ENCODE data around the gene TSPYL6.

Gene TSPYL6

GRCh38 chr2:54258166-54258565 lies 2.1 kb upstream of the TSPYL6 start:
- in situ Hi-C loops (cut with MboI; ENCODE audit: low sequenced_read_pairs): no loop called here

GRCh38 chr2:54255230-54256090 lies 569 bp downstream of the TSPYL6 start:
- in situ Hi-C loops (cut with MboI; ENCODE audit: low sequenced_read_pairs): no loop called here

DNA sequence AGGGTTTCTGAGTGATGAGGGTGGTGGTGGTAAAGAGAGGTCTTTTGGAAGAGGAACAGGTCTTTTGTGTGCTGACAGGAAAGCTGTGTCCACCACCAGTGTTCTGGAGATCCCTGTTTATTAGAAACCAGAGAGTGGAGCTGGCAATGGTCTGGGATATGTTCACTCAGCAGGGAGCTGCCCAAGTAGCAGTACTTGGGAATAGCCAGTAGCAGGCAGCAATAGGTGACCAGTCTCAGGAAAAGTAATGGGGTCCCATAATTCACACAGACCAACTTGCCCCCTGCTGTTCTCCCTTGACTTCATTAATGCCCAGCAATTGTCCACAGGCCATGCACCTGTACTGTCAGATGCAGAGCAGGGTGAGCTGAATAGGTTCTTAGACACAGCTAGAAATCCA lies 1.8 kb downstream of the TSPYL6 start:
- in situ Hi-C loops (cut with MboI; ENCODE audit: low sequenced_read_pairs): no loop called here

DNA sequence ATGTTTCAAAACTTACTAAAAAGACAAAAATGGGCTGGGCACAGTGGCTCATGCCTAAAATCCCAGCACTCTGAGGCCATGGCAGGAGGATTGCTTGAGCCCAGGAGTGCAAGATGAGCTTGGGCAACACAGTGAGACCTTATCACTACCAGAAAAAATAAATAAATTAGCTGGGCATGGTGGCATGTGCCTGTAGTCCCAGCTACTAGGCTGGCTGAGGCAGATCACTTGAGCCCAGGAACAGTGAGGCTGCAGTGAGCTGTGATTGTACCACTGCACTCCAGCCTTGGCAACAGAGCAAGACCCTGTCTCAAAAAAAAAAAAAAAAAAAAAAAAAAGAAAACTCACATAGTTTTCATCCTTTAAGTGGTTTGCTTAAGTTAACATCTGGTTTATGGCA lies 6.4 kb downstream of the TSPYL6 start:
- in situ Hi-C loops (cut with MboI; ENCODE audit: low sequenced_read_pairs): no loop called here

GRCh38 chr2:54247115-54247514 lies 8.9 kb downstream of the TSPYL6 start:
- in situ Hi-C loops (cut with MboI; ENCODE audit: low sequenced_read_pairs): no loop called here

- in situ Hi-C loops (cut with MboI; ENCODE audit: low sequenced_read_pairs): no loop called here
These were observed 15.2 kb downstream of the TSPYL6 start for GRCh38 chr2:54240515-54241469.

GRCh38 chr2:54239427-54239826 lies 16.6 kb downstream of the TSPYL6 start:
- in situ Hi-C loops (cut with MboI; ENCODE audit: low sequenced_read_pairs): no loop called here

- in situ Hi-C loops (cut with MboI; ENCODE audit: low sequenced_read_pairs): no loop called here
These were observed 18.6 kb downstream of the TSPYL6 start for GRCh38 chr2:54237428-54237827.

DNA sequence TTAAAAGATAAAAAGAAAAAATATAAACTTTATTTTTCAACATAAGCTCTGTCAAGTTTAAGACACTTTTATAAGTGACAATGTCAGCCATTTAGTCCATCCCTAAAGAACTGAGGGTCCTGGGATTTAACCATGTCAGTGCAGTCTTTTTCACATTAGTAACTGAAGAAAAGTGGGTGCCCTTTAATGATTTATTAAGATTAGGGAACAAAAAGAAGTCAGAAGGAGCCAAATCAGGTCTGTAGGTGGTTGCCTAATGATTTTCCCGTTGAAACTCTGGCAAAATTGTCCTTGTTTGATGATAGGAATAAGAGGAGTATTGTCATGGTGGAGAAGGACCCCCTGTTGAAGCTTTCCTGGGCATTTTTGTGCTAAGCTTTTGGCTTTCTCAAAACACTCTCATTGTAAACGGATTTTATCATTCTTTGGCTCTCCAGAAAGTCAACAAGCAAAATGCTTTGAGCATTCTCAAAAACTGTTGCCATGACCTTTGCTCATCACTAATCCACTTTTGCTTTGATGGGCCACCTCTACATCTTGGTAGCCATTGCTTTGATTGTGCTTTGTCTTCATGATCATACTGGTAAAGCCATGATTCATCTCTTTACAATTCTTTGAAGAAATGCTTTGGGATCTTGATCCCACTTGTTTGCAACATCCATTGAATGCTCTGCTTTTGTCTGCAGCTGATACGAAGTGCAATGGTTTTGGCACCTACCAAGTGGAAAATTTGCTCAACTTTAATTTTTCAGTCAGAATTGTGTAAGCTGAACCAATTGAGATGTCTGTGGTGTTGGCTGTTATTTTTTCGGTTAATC lies 22.0 kb downstream of the TSPYL6 start:
- in situ Hi-C loops (cut with MboI; ENCODE audit: low sequenced_read_pairs): no loop called here

DNA sequence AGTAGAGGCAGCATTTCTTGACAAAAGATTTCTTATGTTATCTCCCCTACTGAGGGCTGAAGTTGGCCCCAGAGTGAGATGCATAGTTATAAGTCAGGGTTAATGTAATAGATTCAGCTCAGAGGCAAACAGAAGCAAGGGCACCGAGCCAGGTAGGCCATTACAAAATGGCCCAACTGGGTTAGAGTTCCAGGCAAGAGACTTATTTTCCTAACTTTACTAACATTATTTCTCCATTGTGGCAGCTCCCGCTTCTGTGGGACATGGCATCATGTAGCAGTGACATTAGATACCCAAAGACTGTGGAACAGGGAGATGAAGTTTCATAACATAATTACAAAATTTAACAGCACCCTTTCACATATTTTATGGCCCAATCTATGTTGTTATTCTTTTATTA lies 27.1 kb downstream of the TSPYL6 start:
- in situ Hi-C loops (cut with MboI; ENCODE audit: low sequenced_read_pairs): no loop called here

DNA sequence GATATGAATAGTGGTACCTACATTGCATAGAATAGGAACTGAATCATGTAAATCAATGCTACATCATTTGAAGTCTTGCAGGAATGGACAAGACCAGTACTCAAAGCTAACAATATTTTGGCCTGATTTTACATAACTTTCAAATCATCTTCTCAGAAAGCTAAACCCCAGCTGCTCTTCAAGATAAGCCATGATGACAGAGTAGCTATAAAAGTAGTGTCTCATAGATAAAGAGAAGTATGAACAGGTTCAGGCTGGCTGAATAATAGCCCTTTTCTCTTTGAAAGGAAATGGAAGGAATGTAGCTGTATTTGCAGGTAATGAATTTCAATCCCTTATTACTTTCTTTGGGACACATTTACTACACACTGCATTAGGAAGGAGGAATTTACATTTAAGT lies 28.2 kb downstream of the TSPYL6 start:
- in situ Hi-C loops (cut with MboI; ENCODE audit: low sequenced_read_pairs): no loop called here

DNA sequence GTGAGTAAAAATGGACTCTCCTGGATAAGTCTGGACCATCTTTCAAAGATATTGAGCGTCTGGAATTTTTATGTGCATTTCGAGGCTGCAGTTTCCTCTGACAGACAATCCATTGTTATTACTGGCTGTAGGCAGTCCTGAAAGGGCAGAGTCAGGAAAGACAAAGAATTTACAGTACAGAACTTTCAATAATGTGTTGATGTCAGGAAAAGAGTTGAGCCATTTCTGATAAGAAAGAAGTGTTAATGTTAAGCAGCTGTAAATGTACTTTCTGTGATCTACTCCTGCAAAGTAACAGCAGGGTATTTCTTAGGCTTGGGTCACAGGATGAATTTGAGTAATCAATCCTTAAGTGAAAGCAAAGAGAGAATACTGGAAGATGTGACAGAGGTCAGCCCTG lies 29.8 kb downstream of the TSPYL6 start:
- in situ Hi-C loops (cut with MboI; ENCODE audit: low sequenced_read_pairs): no loop called here

DNA sequence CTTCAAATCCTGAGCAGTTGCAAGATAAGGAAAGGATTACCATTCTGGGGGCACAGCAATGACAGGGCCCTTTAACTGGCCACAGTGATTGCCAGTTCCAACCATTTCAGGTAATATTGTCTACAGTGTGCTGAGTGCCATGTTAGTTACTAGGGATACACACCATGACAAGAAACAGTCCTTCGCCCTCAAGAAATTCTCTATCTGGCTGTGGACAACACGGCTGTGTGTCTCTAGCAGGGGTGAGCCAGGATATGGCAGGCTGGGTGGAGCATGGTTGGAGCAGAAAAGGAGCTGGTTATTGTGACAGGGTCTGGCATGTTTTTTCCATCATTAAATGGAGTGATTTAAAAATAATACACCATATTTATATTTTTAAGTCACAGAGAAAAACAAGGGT lies 31.0 kb downstream of the TSPYL6 start:
- in situ Hi-C loops (cut with MboI; ENCODE audit: low sequenced_read_pairs): no loop called here

DNA sequence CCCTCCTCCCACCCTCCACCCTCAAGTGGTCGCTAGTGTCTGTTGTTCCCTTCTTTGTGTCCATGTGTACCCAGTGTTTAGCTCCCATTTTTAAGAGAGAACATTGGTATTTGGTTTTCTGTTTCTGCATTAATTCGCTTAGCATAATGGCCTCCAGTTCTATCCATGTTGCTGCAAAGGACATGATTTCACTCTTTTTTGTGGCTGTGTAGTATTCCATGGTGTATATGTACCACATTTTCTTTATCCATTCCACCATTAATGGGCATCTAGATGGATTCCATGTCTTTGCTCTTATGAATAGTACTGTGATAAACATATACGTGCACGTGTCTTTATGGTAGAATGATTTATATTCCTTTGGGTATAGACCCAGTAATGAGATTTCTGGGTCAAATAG lies 42.9 kb downstream of the TSPYL6 start:
- in situ Hi-C loops (cut with MboI; ENCODE audit: low sequenced_read_pairs): no loop called here

DNA sequence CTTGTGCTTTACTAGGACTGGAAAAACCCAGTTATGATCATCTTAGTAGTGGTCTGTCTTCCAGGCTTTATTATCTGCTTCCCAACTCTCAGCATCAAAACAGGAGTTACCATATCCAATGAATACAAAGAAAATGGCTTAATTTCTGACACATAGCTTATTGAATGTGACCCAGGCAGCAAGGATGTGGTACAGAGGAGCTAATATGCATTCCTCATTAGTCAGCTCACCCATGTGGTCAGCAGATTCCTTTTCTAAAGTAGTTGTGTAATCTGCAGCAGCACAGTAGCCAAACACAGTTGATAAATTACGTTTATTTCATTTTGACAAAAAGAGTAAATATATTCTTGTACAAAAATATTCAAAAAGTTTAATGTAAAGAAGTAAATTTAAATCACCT lies 43.6 kb downstream of the TSPYL6 start:
- in situ Hi-C loops (cut with MboI; ENCODE audit: low sequenced_read_pairs): no loop called here

- in situ Hi-C loops (cut with MboI; ENCODE audit: low sequenced_read_pairs): no loop called here
These were observed 46.6 kb downstream of the TSPYL6 start for GRCh38 chr2:54209379-54209778.

DNA sequence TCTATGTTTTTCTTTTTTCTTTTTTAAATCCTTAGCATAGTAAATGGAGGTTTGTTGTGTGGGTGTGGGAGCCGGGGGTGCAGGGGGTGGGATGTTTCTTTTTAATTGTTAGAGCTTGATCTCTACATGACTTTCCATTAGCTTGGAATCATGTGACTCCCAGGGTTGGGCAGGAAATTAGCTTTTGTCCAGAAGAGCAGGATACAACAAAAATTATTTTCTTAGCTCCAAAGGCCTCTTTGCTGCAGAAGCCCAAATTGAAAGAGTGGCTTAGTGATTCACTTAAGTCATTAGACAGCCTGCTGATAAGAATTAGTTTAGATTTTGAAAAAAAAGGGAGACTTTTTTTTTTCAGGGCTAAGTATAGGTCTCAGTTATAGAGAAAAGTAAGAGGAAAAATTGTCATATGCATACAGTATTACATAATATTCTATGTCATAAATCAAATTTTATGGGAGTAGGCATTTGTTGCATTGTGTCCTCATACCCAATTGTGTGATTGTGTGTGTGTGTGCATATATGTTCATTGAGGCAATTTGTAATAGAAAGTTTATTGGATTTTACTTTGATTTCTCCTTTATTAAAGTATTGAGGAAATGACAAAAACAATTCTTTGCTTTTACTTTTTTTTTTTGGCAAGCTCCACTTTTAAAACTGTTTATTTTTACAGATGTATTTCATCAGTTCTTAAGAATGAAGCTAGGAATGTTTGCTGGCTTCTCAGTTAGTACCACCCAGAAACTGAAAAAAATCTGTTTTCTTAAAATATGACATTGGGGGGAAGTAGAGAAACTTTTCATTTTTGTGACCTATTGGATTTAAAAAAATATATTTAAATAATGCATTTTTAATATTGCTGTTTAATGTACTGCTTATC lies 47.4 kb downstream of the TSPYL6 start:
- in situ Hi-C loops (cut with MboI; ENCODE audit: low sequenced_read_pairs): no loop called here

DNA sequence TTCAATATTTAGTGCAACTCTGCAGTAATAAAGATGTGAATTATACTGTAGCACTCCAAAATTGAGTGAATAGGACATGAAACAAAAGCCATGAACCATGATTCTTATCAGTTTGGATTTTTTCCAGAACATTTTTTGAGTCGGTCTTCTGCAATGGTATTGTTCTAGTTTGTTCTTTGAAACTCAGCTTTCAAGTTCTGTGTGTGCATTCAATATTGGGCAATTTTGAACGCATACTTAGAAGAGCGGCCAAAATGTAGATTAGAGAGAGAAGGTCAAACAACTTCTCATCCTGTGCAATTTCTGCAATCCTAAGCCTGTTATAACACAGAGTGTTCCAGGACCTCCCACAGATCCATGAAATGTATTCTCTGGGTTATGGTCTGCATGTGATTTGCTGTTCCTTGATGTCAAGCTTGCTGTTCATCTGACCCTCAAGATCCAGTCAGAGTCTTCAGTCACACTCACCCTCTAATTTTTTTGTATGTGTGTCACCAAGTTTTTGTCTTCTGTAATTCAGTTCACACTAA lies 48.3 kb downstream of the TSPYL6 start:
- in situ Hi-C loops (cut with MboI; ENCODE audit: low sequenced_read_pairs): no loop called here

DNA sequence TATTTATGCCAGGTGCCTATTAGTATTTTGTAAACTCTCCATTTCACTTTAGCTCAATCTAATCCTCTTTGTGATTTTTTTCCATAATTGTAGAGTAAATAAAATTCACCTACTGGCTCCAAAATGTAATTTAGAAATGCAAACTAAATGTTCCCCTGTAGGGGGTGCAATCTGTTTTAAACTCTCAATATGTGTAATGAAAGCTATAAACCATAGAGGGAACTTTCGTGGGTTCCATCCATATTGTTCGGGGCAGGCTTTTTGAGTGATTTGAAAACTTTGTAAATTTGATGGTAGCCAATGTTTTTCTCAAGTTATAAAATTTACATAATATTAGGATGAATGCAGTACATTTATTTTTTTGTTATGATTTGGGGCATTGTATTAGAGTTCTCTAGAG lies 49.4 kb downstream of the TSPYL6 start:
- in situ Hi-C loops (cut with MboI; ENCODE audit: low sequenced_read_pairs): no loop called here

DNA sequence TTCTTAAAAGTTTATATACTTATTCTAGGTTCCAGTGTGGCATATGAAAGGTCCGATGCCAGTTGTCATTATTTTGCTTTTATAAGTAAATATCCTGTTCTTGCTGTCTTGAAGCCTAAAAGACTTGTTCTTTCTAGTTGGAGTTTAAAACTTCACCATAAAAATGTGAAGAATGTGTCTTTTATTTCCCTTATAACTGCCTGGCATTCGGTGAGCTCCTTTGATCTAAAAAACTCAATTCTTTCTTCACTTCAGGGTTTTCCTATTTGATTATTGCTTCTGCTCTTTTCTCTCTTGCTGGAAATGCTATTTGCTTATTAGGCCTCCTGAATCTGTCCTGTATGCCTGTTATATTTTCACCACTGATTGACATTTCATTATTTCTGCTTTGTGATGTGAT lies 51.6 kb downstream of the TSPYL6 start:
- in situ Hi-C loops (cut with MboI; ENCODE audit: low sequenced_read_pairs): no loop called here

Measured in hTERT RPE-1 (cell line).